HL-60 (cell line): ENCODE results near the gene GALNS.

ENCODE experiments used
- DNase-seq, 2 experiments: peaks; one replicate each; pipeline ENCODE4 v3.0.0-alpha.2; 2010 to 2020; ENCODE audit warnings: low read depth in 1 of 2, low spot score in 1 of 2
- H3K27ac ChIP-seq: fragments of 250-450 bp; sonication (Bioruptor Pico); replicated peaks from 2 replicates; pipeline ENCODE4 v1.5.1; 2020; ENCODE audit warnings: mild to moderate bottlenecking, moderate library complexity
- H3K27me3 ChIP-seq: fragments of 250-450 bp; sonication (Bioruptor Pico); 2 replicates; pipeline ENCODE4 v1.5.1; 2021; ENCODE audit warnings: mild to moderate bottlenecking, moderate library complexity; ENCODE audit not compliant: insufficient read depth, poor library complexity, severe bottlenecking
- H3K4me3 ChIP-seq: replicated peaks from 2 replicates; pipeline ENCODE4 v1.5.1; 2011; ENCODE audit warnings: mild to moderate bottlenecking, control low read depth, low read length; ENCODE audit not compliant: insufficient read depth
- GABPA ChIP-seq: IDR thresholded peaks from 2 replicates; pipeline ENCODE4 v1.6.1; 2012; ENCODE audit warnings: low read depth
- POLR2AphosphoS5 ChIP-seq: IDR thresholded peaks from 2 replicates; pipeline ENCODE4 v1.6.1; 2012; ENCODE audit warnings: low read depth
- SPI1 ChIP-seq: IDR thresholded peaks from 2 replicates; pipeline ENCODE4 v1.6.1; 2012; ENCODE audit warnings: low read depth, mild to moderate bottlenecking, borderline replicate concordance
- TF ChIP-seq, protein P1 (sequence below): IDR thresholded peaks from 2 replicates; pipeline ENCODE4 v1.6.1; 2012; ENCODE audit warnings: low read depth; ENCODE audit not compliant: insufficient replicate concordance
- TF ChIP-seq, protein P2 (sequence below): IDR thresholded peaks from one replicate; pipeline ENCODE4 v1.5.1; 2011; ENCODE audit warnings: low read length, control low read depth, inconsistent platforms; ENCODE audit not compliant: insufficient read depth

GALNS gene

DNA sequence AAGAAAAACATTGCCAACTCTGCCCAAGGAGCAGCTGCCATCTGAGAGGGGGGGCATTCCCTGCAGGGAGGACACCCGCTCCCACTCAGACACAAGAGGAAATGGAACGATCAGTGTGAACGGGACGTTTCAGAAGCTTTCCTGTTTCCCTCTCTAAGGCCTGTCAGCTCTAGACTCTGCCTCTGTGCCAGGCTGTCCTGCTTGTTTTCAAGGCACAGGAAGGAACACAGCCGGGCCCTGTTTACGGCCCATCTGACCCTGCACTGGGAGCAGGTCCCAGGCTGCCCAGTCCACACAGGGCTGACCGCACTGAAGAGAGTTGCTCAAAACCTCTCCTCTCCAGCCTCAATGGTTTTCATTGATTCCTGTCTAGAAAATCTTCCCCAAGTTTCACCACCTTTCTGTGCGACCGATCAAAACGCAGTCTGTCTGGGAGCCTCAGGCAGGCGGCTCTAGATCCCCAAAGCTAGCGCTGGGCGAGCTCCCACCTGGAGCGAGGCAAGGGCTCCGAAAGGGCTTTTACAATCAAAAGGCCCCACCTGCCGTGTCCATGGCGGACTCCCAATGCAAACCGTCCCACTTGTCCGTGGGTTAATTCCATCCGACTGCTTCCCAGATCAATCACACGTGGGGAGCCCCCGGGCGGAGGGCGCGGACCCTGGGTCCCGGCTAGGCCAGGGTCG is 73.2 kb downstream of the GALNS start:
- Histone ChIP-seq H3K27me3 (no peaks in the 10 kb centered on the region), H3K4me3 (peak overlapping the region; percentile 71), H3K27ac (peak overlapping the region; percentile 72)
- peak in 1 of 2 experiments; percentile 34 for DNase-seq
- TF ChIP-seq POLR2AphosphoS5 (peak; percentile 27; the same call in 1 of the 2 replicates), SPI1 (peak; percentile 16; the same call in 1 of the 2 replicates), GABPA (no peak)
- TF ChIP-seq, protein P1, sequence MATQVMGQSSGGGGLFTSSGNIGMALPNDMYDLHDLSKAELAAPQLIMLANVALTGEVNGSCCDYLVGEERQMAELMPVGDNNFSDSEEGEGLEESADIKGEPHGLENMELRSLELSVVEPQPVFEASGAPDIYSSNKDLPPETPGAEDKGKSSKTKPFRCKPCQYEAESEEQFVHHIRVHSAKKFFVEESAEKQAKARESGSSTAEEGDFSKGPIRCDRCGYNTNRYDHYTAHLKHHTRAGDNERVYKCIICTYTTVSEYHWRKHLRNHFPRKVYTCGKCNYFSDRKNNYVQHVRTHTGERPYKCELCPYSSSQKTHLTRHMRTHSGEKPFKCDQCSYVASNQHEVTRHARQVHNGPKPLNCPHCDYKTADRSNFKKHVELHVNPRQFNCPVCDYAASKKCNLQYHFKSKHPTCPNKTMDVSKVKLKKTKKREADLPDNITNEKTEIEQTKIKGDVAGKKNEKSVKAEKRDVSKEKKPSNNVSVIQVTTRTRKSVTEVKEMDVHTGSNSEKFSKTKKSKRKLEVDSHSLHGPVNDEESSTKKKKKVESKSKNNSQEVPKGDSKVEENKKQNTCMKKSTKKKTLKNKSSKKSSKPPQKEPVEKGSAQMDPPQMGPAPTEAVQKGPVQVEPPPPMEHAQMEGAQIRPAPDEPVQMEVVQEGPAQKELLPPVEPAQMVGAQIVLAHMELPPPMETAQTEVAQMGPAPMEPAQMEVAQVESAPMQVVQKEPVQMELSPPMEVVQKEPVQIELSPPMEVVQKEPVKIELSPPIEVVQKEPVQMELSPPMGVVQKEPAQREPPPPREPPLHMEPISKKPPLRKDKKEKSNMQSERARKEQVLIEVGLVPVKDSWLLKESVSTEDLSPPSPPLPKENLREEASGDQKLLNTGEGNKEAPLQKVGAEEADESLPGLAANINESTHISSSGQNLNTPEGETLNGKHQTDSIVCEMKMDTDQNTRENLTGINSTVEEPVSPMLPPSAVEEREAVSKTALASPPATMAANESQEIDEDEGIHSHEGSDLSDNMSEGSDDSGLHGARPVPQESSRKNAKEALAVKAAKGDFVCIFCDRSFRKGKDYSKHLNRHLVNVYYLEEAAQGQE, result no peak

DNA sequence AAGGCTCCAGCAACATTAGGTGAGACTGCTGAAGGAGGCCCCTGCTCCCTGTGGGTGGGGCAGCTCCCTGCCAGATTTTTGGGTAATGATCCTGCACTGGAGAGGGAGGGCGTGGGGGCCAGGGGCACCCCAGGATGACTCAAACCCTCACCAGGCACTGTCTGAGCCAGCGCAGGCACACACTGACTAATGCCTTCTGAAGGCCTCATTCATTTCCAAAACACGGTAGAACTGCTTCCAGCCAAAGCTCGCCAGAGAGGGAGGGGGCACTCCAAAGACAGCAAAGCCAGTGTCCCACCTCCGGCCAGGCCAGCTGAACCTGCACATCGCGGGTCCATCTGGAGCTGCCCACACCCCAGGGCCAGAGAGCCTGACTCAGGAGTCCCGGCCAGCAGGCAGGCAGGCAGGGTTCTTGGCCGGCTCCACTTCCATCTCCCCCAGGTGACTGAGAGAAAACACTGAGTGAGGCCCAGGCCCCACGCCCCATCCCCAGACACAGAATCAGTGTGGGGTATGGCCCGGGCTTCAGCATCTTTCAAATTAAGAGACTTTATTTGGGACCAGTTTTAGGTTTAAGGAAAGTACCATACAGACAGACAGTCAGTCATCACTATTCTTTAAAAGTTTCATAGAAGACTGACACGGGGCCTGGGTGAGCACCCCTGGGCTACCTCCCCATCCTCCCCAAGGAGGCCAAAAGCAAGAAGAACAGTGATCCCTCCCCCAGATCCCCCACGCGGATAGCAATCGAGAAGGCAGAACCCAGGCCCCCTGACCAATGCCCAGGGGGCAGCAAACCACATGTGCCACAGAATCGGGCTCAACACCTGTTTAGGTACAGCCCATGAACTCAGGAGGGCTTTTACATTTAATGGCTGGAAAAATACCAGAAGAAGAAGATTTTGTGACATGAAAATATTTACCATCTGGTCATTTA is 74.0 kb downstream of the GALNS start:
- Histone ChIP-seq H3K27me3 (no peaks in the 10 kb centered on the region), H3K27ac (peak overlapping the region; percentile 72), H3K4me3 (peak overlapping the region; percentile 71)
- TF ChIP-seq POLR2AphosphoS5, result no peak
- TF ChIP-seq, protein P2, sequence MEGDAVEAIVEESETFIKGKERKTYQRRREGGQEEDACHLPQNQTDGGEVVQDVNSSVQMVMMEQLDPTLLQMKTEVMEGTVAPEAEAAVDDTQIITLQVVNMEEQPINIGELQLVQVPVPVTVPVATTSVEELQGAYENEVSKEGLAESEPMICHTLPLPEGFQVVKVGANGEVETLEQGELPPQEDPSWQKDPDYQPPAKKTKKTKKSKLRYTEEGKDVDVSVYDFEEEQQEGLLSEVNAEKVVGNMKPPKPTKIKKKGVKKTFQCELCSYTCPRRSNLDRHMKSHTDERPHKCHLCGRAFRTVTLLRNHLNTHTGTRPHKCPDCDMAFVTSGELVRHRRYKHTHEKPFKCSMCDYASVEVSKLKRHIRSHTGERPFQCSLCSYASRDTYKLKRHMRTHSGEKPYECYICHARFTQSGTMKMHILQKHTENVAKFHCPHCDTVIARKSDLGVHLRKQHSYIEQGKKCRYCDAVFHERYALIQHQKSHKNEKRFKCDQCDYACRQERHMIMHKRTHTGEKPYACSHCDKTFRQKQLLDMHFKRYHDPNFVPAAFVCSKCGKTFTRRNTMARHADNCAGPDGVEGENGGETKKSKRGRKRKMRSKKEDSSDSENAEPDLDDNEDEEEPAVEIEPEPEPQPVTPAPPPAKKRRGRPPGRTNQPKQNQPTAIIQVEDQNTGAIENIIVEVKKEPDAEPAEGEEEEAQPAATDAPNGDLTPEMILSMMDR, result no peak
- no peak for TF ChIP-seq GABPA
- TF ChIP-seq SPI1, result no peak
- TF ChIP-seq, protein P1, result no peak
- DNase-seq, result no peak

DNA sequence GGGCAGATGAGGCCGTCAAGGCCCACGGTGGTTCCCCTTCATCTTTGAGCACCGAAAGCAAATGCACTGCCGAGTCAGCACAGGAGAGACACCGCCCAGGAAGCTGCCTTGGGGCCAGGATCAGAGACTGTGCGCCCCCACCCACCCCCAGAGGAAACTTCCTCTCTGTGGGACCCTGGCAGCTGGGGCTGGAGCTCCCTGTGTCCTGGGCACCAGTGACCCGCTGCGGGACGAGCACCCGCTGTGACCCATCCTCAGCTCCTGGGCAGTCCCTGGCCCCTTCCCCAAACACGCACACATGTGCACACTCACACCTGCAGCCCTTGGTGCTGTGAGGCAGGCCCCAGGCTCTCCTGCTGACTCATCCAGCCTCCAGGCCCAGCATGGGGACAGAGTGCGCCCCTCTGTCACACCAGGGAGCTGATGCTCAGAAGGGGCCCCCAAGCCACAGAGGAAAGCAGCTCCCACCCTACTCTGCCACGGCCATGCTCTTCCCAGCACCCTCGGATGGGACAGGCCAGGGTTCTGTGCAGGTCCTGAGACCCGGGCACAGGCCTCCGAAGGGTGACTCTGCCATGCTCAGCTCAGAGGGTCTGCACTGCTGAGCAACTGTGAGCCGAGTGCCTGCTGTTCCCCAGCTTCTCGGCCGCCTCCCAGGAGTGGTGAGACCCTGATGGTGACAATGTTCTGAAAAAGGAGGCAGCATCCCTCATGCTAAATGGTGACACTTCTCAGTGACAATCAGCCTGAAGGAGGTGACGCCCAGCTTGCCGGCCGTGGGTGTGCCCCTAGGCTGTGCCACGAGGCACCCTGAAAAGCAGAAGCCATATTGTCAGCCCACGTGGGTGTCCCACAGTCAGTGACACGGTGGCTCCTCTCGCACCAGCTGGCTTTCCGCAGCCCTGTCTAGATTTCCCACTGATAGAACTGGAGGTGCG is 75.3 kb downstream of the GALNS start:
- Histone ChIP-seq H3K4me3 (peak overlapping the region; percentile 17), H3K27ac (peak overlapping the region; percentile 59), H3K27me3 (no peaks in the 10 kb centered on the region)
- DNase-seq, result peak in 1 of 2 experiments; percentile 62
- peak; percentile 41; the same call in 1 of the 2 replicates for TF ChIP-seq SPI1
- peak; percentile 21; the same call in 1 of the 2 replicates for TF ChIP-seq POLR2AphosphoS5
- TF ChIP-seq, protein P1, result no peak
